ACC112 (cell line): ENCODE results near the gene TMPRSS9.
"Not testable (repeated sequence)": the region's sequence is repeated elsewhere in the genome, so short reads cannot be mapped to it uniquely, and the experiment has no call there.

Experiments
- H2AFZ ChIP-seq: fragments of 200-600 bp; sonication (generic); one replicate; pipeline ENCODE4 v1.6.0; 2017; ENCODE audit warnings: antibody characterized with exemption, low read length; ENCODE audit not compliant: unreplicated experiment
- H3K27ac ChIP-seq: fragments of 200-600 bp; sonication (generic); 2 replicates; pipeline ENCODE4 v1.5.1; 2014; ENCODE audit warnings: low read depth, mild to moderate bottlenecking, antibody characterized with exemption, low read length, moderate library complexity
- H3K27me3 ChIP-seq: fragments of 200-600 bp; sonication (generic); 2 replicates; pipeline ENCODE4 v1.6.1; 2014; ENCODE audit warnings: mild to moderate bottlenecking, antibody characterized with exemption, low read length, moderate library complexity, mixed read lengths; ENCODE audit not compliant: insufficient read depth
- H3K36me3 ChIP-seq: fragments of 200-600 bp; sonication (generic); 2 replicates; pipeline ENCODE4 v1.6.1; 2016; ENCODE audit warnings: mild to moderate bottlenecking, antibody characterized with exemption, low read length, moderate library complexity, mixed read lengths; ENCODE audit not compliant: insufficient read depth
- H3K4me1 ChIP-seq: fragments of 200-600 bp; sonication (generic); one replicate; pipeline ENCODE4 v1.6.1; 2016; ENCODE audit warnings: low read length, mixed read lengths; ENCODE audit not compliant: insufficient read depth, unreplicated experiment, control insufficient read depth
- H3K4me3 ChIP-seq: fragments of 200-600 bp; sonication (generic); 2 replicates; pipeline ENCODE4 v1.5.1; 2014; ENCODE audit warnings: mild to moderate bottlenecking, low read depth, low read length
- H3K79me2 ChIP-seq: fragments of 200-600 bp; sonication (generic); one replicate; pipeline ENCODE4 v1.6.0; 2016; ENCODE audit warnings: low read length; ENCODE audit not compliant: control insufficient read depth, unreplicated experiment, insufficient read depth

TMPRSS9 gene

DNA sequence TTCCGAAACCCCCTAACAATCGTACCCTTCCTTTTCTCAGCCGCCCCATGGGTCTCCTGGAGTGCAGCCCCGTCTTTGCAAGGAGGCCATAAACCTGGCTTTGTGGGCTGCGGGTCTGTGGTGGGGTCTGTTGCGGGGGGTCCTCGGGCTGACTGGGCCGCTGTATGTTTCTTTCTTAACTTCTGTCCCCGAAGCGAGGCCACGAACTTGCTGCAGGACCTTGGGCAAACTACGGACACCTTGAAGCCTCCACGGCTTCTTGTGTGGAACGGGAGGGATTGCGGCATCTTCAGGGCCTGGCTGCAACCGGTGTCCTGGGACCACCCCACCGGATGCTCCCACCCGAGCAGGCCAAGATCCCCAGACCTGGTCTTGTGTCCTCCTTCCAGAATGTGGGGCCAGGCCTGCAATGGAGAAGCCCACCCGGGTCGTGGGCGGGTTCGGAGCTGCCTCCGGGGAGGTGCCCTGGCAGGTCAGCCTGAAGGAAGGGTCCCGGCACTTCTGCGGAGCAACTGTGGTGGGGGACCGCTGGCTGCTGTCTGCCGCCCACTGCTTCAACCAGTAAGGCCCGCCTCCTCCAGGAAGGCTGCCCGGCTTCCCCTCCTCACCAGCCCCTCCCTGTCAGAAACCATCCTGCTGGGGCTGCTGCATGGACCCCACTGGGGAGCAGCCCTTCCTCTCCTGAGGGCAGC, 55.4 kb downstream of the TMPRSS9 start:
- H3K4me1 ChIP-seq: no peaks in the 10 kb centered on the region
- no peak overlapping the region for H3K4me3 ChIP-seq
- no peaks in the 10 kb centered on the region for H3K27me3 ChIP-seq
- no peaks in the 10 kb centered on the region for H3K36me3 ChIP-seq
- H2AFZ ChIP-seq: no peak overlapping the region
- no peak overlapping the region for H3K27ac ChIP-seq
- H3K79me2 ChIP-seq: no peaks in the 10 kb centered on the region

GRCh38 chr19:2415973-2416319, 55.9 kb downstream of the TMPRSS9 start:
- Histone ChIP-seq H3K27ac (no peak overlapping the region), H2AFZ (no peak overlapping the region), H3K4me1 (no peaks in the 10 kb centered on the region), H3K27me3 (no peaks in the 10 kb centered on the region), H3K79me2 (no peaks in the 10 kb centered on the region), H3K4me3 (no peak overlapping the region), H3K36me3 (no peaks in the 10 kb centered on the region)

GRCh38 chr19:2416321-2417097, 56.4 kb downstream of the TMPRSS9 start:
- Histone ChIP-seq H3K4me1 (no peaks in the 10 kb centered on the region), H3K36me3 (no peaks in the 10 kb centered on the region), H3K27me3 (no peaks in the 10 kb centered on the region), H3K79me2 (no peaks in the 10 kb centered on the region), H3K4me3 (no peak overlapping the region), H3K27ac (no peak overlapping the region), H2AFZ (no peak overlapping the region)

GRCh38 chr19:2417436-2417835, 57.4 kb downstream of the TMPRSS9 start:
- H3K27me3 ChIP-seq, H3K4me3 ChIP-seq, H3K4me1 ChIP-seq, H2AFZ ChIP-seq, H3K27ac ChIP-seq, H3K36me3 ChIP-seq, H3K79me2 ChIP-seq: not testable (repeated sequence)

DNA sequence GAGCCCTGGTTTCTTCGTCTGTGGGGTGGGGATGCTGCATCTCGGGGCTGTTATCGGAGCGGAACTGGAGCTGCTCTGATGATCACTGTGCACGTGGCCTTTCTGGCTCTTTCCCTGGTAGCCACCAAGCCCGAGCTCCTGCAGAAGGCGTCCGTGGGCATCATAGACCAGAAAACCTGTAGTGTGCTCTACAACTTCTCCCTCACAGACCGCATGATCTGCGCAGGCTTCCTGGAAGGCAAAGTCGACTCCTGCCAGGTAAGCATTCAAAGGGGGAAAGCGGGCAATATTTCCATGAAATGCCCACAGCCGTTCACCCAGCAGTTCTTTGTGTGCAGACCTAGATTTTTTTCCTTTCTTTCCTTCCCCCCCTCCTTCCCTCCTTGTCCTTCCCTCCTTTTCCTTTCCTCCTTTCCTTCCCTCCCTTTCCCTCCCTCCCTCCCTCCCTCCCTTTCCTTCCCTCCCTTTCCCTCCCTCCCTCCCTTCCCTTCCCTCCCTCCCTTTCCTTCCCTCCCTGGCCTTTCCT, 57.9 kb downstream of the TMPRSS9 start:
- H3K79me2 ChIP-seq: peaks cover 3% of the 10 kb centered on the region
- H3K27me3 ChIP-seq: no peaks in the 10 kb centered on the region
- no peaks in the 10 kb centered on the region for H3K4me1 ChIP-seq
- H3K27ac ChIP-seq: no peak overlapping the region
- no peak overlapping the region for H3K4me3 ChIP-seq
- no peaks in the 10 kb centered on the region for H3K36me3 ChIP-seq
- H2AFZ ChIP-seq: no peak overlapping the region

- Histone ChIP-seq H2AFZ (no peak overlapping the region), H3K36me3 (no peaks in the 10 kb centered on the region), H3K4me3 (no peak overlapping the region), H3K27me3 (no peaks in the 10 kb centered on the region), H3K4me1 (no peaks in the 10 kb centered on the region), H3K79me2 (peaks cover 11% of the 10 kb centered on the region), H3K27ac (no peak overlapping the region)
These were observed 59.7 kb downstream of the TMPRSS9 start for GRCh38 chr19:2419754-2420153.

GRCh38 chr19:2420490-2420889, 60.4 kb downstream of the TMPRSS9 start:
- H3K27me3 ChIP-seq: no peaks in the 10 kb centered on the region
- peaks cover 1% of the 10 kb centered on the region for H3K4me1 ChIP-seq
- H3K4me3 ChIP-seq: no peak overlapping the region
- H3K79me2 ChIP-seq: peaks cover 14% of the 10 kb centered on the region
- no peak overlapping the region for H2AFZ ChIP-seq
- no peaks in the 10 kb centered on the region for H3K36me3 ChIP-seq
- no peak overlapping the region for H3K27ac ChIP-seq

GRCh38 chr19:2421581-2422306, 61.7 kb downstream of the TMPRSS9 start:
- H3K27me3 ChIP-seq: no peaks in the 10 kb centered on the region
- H3K79me2 ChIP-seq: peaks cover 26% of the 10 kb centered on the region
- no peak overlapping the region for H2AFZ ChIP-seq
- no peak overlapping the region for H3K4me3 ChIP-seq
- no peak overlapping the region for H3K27ac ChIP-seq
- no peaks in the 10 kb centered on the region for H3K36me3 ChIP-seq
- peaks cover 11% of the 10 kb centered on the region for H3K4me1 ChIP-seq

- Histone ChIP-seq H3K36me3 (no peaks in the 10 kb centered on the region), H3K27me3 (no peaks in the 10 kb centered on the region), H3K4me1 (peaks cover 11% of the 10 kb centered on the region), H3K4me3 (no peak overlapping the region), H3K79me2 (peaks cover 32% of the 10 kb centered on the region), H2AFZ (no peak overlapping the region), H3K27ac (no peak overlapping the region)
These were observed 63.2 kb downstream of the TMPRSS9 start for GRCh38 chr19:2423071-2423914.
